Inflammatory macrophage treated with lipopolysaccharide for 1 hour (primary cell): ENCODE measurements around the gene FIP1L1.
"Not testable (repeated sequence)": the region's sequence is repeated elsewhere in the genome, so short reads cannot be mapped to it uniquely, and the experiment has no call there.

ENCODE experiments used
- DNase-seq, 2 donors: peaks; one replicate each; pipeline ENCODE4 v3.0.0-alpha.2; 2020 to 2022

Gene FIP1L1, protein sequence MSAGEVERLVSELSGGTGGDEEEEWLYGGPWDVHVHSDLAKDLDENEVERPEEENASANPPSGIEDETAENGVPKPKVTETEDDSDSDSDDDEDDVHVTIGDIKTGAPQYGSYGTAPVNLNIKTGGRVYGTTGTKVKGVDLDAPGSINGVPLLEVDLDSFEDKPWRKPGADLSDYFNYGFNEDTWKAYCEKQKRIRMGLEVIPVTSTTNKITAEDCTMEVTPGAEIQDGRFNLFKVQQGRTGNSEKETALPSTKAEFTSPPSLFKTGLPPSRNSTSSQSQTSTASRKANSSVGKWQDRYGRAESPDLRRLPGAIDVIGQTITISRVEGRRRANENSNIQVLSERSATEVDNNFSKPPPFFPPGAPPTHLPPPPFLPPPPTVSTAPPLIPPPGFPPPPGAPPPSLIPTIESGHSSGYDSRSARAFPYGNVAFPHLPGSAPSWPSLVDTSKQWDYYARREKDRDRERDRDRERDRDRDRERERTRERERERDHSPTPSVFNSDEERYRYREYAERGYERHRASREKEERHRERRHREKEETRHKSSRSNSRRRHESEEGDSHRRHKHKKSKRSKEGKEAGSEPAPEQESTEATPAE

DNA sequence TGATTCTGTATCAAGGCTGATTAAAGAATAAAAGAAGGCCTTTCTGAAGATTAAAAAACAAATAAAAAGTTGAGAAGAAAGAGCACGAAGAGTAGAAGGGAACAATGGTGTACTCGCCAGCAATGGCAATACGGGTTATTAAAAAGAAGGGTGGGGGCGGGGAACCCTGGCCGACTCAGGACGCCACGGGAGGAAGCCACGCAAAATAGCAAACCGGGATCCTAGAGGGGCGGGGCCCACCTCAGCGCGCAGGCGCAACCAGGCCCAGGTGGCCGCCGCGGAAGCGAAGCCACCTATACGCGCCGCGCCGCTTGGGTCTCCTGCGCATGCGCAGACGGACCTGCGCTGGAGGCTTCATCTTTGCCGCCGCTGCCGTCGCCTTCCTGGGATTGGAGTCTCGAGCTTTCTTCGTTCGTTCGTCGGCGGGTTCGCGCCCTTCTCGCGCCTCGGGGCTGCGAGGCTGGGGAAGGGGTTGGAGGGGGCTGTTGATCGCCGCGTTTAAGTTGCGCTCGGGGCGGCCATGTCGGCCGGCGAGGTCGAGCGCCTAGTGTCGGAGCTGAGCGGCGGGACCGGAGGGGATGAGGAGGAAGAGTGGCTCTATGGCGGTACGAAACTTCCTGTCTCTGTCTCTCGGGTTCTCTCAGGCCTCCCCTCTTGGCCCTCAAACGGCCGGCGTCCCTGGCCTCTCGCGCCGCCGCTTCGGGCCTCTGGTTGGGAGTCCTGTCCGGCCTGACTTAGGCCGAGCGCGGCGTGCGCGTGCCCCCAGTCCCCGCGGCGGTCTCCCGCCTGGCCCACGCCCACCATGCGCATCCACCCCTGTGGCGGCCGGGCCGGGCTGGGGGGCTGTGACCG, at the start of gene FIP1L1:
TSS of gene FIP1L1 (plus strand) at position 323 of the 852 bp plus-strand sequence. CDS start at position 521, 198 bp downstream.
- peak; percentile 82 to 89 for DNase-seq

GRCh38 chr4:53334916-53335315, 42.5 kb upstream of the FIP1L1 start:
- not testable (repeated sequence) for DNase-seq

DNA sequence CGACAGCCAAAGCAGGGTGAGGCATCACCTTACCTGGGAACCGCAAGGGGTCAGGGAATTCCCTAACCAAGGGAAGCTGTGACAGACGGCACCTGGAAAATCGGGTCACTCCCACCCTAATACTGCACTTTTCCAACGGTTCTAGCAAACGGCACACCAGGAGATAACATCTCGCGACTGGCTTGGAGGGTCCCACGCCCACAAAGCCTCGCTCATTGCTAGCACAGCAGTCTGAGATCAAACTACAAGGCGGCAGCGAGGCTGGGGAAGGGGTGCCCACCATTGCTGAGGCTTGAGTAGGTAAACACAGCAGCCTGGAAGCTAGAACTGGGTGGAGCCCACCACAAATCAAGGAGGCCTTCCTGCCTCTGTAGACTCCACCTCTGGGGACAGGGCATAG, 37.3 kb upstream of the FIP1L1 start:
- not testable (repeated sequence) for DNase-seq

- not testable (repeated sequence) for DNase-seq
Observed at GRCh38 chr4:53346392-53346791, 31.0 kb upstream of the FIP1L1 start.

- DNase-seq, result no peak
Observed at GRCh38 chr4:53346920-53347852, 30.3 kb upstream of the FIP1L1 start.

DNA sequence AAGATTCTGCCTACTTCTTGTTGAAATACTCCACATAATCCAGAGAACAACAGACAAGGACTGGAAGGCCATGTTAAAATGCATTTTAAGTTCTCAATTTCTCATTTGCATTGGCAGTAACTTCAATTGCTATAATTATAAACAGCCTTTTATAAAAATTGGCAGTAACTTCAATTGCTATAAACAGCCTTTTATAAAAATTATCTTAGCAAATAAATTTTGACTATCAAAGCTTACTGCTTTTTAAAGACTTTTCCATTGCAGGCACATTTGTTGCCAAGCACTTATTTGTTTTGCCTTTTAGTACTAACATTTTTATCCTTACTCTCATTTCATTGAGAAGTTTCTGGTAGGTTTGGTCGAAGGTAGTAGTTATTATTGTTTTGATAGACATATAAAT, 29.4 kb upstream of the FIP1L1 start:
- no peak for DNase-seq

DNA sequence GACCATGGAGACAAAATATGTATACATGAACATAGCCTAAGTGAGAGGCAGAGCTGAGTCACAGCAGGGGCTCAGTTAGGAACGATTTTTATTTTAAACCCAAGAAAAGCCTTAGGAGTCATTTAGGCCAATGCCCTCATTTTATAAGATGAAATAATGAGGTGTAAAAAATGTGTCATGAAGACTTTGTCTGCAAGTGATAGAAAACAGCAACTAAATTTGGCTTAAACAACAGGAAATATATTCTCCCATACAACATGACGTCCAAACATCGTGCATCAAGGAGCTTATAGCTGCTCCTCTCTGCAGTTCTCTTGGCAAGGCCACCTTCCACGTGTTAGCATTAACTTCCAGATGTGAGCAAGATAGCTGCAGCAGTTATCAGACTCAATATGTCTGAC, 28.4 kb upstream of the FIP1L1 start:
- no peak for DNase-seq

DNA sequence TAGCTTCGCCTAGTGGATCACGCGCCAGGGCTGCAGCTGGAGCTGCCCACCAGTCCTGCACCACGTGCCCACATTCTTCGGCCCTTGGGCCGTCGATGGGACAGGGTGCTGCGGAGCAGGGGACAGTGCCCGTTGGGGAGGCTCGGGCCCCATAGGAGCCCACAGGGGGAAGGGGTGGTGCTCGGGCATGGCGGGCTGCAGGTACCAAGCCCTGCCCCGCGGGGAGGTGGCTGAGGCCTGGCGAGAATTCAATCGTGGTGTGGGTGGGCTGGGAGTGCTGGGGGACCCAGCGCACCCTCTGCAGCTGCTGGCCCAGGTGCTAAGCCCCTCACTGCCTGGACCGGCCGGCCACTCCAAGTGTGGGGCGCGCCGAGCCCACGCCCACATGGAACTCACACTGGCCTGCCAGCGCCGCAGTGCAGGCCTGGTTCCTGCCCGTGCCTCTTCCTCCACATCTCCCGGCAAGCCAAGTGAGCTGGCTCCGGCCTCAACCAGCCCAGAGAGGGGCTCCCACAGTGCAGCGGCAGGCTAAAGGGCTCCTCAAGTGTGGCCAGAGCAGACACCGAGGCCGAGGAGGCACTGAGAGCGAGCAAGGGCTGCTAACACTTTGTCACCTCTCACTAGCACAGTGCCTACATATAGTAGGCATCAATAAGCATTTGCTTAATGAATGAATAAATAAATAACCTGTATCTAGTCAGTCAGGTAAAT, 23.3 kb upstream of the FIP1L1 start:
- DNase-seq, result no peak

GRCh38 chr4:53355930-53356521, 21.4 kb upstream of the FIP1L1 start:
- no peak for DNase-seq

- no peak for DNase-seq
Observed at GRCh38 chr4:53361451-53361850, 16.0 kb upstream of the FIP1L1 start.

- DNase-seq, result no peak
Observed at GRCh38 chr4:53362093-53362492, 15.3 kb upstream of the FIP1L1 start.

- DNase-seq, result no peak
Observed at GRCh38 chr4:53364624-53365023, 12.8 kb upstream of the FIP1L1 start.

DNA sequence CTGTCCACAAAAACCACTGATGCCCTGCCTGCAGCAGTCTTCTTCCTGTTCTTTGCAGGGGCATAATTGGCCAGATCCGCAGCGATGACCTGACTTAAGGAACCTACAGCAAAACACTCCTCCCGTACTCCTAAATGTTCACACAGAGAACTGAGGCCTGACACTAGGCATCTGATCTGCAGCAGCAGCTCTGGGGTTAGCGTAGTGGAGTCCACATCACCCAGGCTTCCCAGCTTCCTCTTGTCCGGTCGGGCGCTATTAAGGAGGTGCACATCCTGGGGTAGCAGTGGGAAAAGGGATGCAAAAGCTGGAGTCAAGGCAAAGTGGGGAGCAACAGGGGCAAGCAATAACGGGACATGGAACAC, 12.3 kb upstream of the FIP1L1 start:
- DNase-seq, result no peak

GRCh38 chr4:53365486-53366300, 11.7 kb upstream of the FIP1L1 start, which contains the start of gene SCFD2:
TSS of gene SCFD2 (minus strand) at chr4:53366061.
- peak; percentile 98 to 99 for DNase-seq

DNA sequence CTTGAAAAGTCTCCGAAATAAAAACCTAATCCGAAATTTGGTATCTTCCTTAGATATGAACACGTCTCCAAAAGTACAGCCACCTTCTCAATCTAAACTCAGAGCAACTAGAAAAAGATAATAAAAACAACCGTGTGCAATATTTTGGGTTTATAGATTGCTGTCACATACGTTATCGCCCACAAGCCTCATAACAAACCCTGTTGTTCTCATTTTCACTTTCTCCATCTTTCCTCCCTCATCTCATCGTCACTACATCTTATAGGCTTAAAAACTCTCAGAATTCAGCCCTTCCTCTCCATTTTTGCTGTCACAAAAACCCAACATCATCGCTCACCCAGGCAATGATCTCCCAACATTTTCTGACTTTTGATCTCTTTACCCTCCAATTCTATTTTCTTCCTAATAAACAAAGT, 11.1 kb upstream of the FIP1L1 start:
- no peak for DNase-seq

DNA sequence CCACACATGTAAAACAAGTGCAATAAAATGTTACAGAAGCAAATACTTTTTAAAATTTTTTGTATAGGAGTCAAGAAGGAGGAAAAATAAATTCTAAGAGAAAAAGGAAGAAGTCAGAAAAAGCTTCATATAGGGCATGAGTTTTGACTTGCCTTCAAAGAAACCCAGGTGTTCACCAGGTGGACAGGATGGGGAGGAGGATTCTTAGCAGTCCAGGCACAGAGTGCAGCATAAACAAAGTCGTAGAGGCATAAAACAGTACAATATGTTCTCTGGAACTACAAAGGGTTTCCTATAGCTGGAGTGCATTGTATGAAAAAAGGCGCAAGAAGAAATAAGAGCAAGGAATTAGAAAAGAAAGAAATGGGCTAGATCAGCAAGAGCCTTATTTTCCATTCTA, 9.7 kb upstream of the FIP1L1 start:
- no peak for DNase-seq

DNA sequence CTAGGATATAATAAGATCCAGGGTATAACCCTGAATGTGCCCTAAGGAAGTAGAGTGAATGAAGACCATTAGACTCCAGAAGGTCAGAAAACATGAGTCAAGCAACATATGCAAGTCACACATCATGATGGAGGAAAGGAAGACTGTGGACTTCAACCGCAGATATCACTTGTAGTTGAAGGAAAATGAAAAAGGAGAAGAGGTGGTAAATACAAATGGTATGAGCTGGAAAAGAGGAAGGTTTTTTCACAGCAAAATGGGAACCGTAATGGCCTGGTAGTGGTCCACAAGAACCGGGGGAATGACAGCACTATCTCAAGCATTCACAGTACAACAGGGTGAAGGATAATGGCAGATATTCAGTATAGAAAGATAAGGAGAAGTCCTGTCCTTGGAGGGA, 6.4 kb upstream of the FIP1L1 start:
- DNase-seq, result no peak

- DNase-seq, result no peak
Observed at GRCh38 chr4:53371843-53372521, 5.5 kb upstream of the FIP1L1 start.

- DNase-seq, result no peak
Observed at GRCh38 chr4:53374777-53375258, 2.6 kb upstream of the FIP1L1 start.

GRCh38 chr4:53376900-53377299, 541 bp upstream of the FIP1L1 start:
- DNase-seq, result no peak
